ENCODE data around the gene MUC22. TPM values are rescaled to one million over a fixed set of nuclear protein-coding genes. Genes with fewer than 3 reads are reported as not detected.

The MUC22 gene
- total and polyA plus RNA-seq, 4 donors, result not detected

DNA sequence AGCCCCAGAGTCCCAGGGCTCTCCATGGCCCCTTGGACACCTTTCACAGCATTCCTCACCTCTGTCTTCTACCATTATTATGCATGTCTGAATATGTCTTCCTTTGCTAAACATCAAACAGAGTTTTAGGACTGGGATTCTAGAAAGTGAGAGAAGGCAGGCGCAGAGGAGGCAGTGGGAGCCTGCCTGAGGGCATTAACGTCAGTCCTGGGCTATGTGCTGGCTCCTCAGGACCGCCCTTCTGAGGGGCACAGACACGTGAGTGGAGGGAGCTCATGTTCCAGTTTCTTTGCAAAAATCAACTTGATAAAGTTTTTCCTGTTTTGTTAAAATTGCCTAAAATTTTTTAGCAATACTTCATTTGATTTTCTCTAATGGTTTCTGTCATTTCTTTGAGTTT is 64.1 kb downstream of the MUC22 start (continued):
- TF ChIP-seq YY1 (IDR thresholded peaks at IDR 0.05) (no peak), FOXA2 (IDR thresholded peaks at IDR 0.05) (no peak), FOXA1 (IDR thresholded peaks at IDR 0.05) (no peak), TAF1 (conservative IDR thresholded peaks at IDR 0.05) (no peak), RXRA (IDR thresholded peaks at IDR 0.05) (no peak), HNF4G (IDR thresholded peaks at IDR 0.05) (no peak), RAD21 (IDR thresholded peaks at IDR 0.05) (no peak), GABPA (IDR thresholded peaks at IDR 0.05 in 1 of 2, conservative IDR thresholded peaks at IDR 0.05 in 1 of 2) (no peak)

DNA sequence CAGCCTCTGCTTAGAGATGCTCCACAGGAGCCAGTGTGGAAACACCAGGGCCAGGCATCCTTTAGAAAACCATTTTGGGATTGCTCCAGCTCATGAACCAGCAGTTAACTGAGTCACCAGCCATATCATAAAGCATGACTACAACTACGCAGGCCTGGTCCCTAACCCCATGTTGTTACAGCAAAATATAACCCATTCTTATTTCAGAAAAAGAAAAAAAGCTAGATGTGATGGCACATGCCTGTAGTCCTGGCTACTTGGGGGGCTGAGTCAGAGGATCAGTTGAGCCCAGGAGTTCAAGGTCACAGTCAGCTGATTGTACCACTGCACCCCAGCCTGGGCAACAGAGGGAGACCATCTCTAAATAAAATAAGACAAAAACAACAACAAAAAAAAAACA is 65.3 kb downstream of the MUC22 start:
- TF ChIP-seq FOXA2 (IDR thresholded peaks at IDR 0.05), result no peak
- TF ChIP-seq JUND (IDR thresholded peaks at IDR 0.05), result no peak
- no peak for TF ChIP-seq RAD21 (IDR thresholded peaks at IDR 0.05)
- TF ChIP-seq, protein P1, sequence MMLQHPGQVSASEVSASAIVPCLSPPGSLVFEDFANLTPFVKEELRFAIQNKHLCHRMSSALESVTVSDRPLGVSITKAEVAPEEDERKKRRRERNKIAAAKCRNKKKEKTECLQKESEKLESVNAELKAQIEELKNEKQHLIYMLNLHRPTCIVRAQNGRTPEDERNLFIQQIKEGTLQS (IDR thresholded peaks at IDR 0.05), result no peak
- no peak for TF ChIP-seq NR2F2 (IDR thresholded peaks at IDR 0.05)
- TF ChIP-seq TAF1 (conservative IDR thresholded peaks at IDR 0.05), result no peak
- TF ChIP-seq GABPA (IDR thresholded peaks at IDR 0.05 in 1 of 2, conservative IDR thresholded peaks at IDR 0.05 in 1 of 2), result no peak
- TF ChIP-seq, protein P2, sequence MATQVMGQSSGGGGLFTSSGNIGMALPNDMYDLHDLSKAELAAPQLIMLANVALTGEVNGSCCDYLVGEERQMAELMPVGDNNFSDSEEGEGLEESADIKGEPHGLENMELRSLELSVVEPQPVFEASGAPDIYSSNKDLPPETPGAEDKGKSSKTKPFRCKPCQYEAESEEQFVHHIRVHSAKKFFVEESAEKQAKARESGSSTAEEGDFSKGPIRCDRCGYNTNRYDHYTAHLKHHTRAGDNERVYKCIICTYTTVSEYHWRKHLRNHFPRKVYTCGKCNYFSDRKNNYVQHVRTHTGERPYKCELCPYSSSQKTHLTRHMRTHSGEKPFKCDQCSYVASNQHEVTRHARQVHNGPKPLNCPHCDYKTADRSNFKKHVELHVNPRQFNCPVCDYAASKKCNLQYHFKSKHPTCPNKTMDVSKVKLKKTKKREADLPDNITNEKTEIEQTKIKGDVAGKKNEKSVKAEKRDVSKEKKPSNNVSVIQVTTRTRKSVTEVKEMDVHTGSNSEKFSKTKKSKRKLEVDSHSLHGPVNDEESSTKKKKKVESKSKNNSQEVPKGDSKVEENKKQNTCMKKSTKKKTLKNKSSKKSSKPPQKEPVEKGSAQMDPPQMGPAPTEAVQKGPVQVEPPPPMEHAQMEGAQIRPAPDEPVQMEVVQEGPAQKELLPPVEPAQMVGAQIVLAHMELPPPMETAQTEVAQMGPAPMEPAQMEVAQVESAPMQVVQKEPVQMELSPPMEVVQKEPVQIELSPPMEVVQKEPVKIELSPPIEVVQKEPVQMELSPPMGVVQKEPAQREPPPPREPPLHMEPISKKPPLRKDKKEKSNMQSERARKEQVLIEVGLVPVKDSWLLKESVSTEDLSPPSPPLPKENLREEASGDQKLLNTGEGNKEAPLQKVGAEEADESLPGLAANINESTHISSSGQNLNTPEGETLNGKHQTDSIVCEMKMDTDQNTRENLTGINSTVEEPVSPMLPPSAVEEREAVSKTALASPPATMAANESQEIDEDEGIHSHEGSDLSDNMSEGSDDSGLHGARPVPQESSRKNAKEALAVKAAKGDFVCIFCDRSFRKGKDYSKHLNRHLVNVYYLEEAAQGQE (IDR thresholded peaks at IDR 0.05), result no peak
- H3K4me1 ChIP-seq (ENCODE audit: control insufficient read depth in 4 of 4, insufficient read depth in 4 of 4, low read length in 3 of 4), result peaks cover 0 to 3% (median under 1%) of the 10 kb centered on the region in 4 donors
- no peaks in the 10 kb centered on the region for H3K27me3 ChIP-seq (ENCODE audit: control insufficient read depth in 4 of 4, insufficient read depth in 4 of 4, low read length in 3 of 4)
- no peak overlapping the region for H3K27ac ChIP-seq (ENCODE audit: low read depth in 1 of 2, low read length in 2 of 2)
- H3K36me3 ChIP-seq (ENCODE audit: control insufficient read depth in 4 of 4, insufficient read depth in 3 of 4, low read depth in 1 of 4, low read length in 3 of 4), result no peaks in the 10 kb centered on the region
- WGBS, result 96% methylated on average over 1 of the region's 1 CpG
- DNase-seq (ENCODE audit: low spot score), result no peak
- no peak overlapping the region for H3K9ac ChIP-seq (ENCODE audit: low read depth in 1 of 2, low read length in 2 of 2)
- H3K4me3 ChIP-seq (ENCODE audit: low read depth in 1 of 3, low read length in 3 of 3), result no peak overlapping the region
- H3K9me3 ChIP-seq (ENCODE audit: control insufficient read depth in 4 of 4, low read length in 3 of 4), result no peaks in the 10 kb centered on the region

DNA sequence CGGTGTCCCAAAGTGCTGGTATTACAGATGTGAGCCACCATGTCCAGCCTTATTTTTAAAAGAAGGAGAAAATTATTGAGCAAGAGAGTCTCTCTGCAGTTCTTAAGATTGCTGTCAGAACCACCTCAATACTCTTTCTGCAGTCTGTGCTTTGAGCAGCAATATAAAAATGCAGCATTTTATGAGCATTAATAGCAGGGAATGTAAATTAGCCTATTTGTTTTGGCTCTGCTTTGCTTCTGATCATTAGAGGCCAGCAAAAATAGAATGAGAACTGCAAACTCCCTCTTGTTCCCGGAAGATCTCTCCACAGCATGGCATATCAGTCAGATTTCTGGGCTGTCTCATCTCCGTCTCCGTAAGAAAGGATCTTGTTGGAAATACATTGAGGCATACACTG is 66.3 kb downstream of the MUC22 start:
- H3K9me3 ChIP-seq (ENCODE audit: control insufficient read depth in 4 of 4, low read length in 3 of 4), result no peaks in the 10 kb centered on the region
- TF ChIP-seq, protein P3, sequence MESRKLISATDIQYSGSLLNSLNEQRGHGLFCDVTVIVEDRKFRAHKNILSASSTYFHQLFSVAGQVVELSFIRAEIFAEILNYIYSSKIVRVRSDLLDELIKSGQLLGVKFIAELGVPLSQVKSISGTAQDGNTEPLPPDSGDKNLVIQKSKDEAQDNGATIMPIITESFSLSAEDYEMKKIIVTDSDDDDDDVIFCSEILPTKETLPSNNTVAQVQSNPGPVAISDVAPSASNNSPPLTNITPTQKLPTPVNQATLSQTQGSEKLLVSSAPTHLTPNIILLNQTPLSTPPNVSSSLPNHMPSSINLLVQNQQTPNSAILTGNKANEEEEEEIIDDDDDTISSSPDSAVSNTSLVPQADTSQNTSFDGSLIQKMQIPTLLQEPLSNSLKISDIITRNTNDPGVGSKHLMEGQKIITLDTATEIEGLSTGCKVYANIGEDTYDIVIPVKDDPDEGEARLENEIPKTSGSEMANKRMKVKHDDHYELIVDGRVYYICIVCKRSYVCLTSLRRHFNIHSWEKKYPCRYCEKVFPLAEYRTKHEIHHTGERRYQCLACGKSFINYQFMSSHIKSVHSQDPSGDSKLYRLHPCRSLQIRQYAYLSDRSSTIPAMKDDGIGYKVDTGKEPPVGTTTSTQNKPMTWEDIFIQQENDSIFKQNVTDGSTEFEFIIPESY (IDR thresholded peaks at IDR 0.05), result no peak
- peaks cover 0 to 3% (median under 1%) of the 10 kb centered on the region in 4 donors for H3K4me1 ChIP-seq (ENCODE audit: control insufficient read depth in 4 of 4, insufficient read depth in 4 of 4, low read length in 3 of 4)
- no peak overlapping the region for H3K4me3 ChIP-seq (ENCODE audit: low read depth in 1 of 3, low read length in 3 of 3)
- H3K27me3 ChIP-seq (ENCODE audit: control insufficient read depth in 4 of 4, insufficient read depth in 4 of 4, low read length in 3 of 4), result no peaks in the 10 kb centered on the region
- DNase-seq (ENCODE audit: low spot score), result no peak
- WGBS, result 82% methylated on average over 4 of the region's 4 CpGs
- H3K27ac ChIP-seq (ENCODE audit: low read depth in 1 of 2, low read length in 2 of 2), result no peak overlapping the region
- no peaks in the 10 kb centered on the region for H3K36me3 ChIP-seq (ENCODE audit: control insufficient read depth in 4 of 4, insufficient read depth in 3 of 4, low read depth in 1 of 4, low read length in 3 of 4)
- H3K9ac ChIP-seq (ENCODE audit: low read depth in 1 of 2, low read length in 2 of 2), result no peak overlapping the region

Data from liver (tissue), 9 donors.